ENCODE measurements around the gene IL2RG. TPM values are rescaled to one million over a fixed set of nuclear protein-coding genes. Genes with fewer than 3 reads are reported as not detected.

The IL2RG gene
- total and polyA plus RNA-seq, 2 experiments from 2014 or later, result 0.53 TPM; not detected in 1

DNA sequence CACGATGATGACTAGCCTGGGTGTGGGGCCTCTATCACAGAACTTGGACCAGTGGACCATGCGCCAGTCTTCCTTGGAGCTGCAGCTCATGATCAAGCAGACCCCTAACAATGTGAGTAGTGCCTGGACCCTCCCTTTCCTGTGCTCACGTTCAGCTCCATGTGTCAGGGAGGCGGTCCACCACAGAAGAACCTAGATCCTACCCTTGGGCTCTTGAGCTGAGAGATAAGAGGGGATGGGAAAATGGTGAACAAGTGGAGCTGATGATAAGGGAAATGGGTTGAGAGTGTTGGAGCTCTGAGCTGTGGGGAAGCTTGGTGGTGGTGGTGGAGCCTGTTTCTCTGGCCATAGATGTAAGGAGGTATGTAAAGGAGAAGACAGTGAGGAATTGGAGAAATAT lies 20.1 kb upstream of the IL2RG start:
- Histone ChIP-seq H3K36me3 (ENCODE audit: low read depth) (peaks cover 3% of the 10 kb centered on the region; the same call in 1 of the 2 replicates), H2AFZ (no peak overlapping the region), H3K9me2 (ENCODE audit: insufficient read depth) (no peaks in the 10 kb centered on the region), H3K9me3 (ENCODE audit: low read depth) (no peaks in the 10 kb centered on the region), H3K4me3 (no peak overlapping the region), H3K4me2 (ENCODE audit: unreplicated experiment) (no peak overlapping the region), H3K27me3 (replicated peaks; ENCODE audit: insufficient read depth) (no peaks in the 10 kb centered on the region), H3F3A (ENCODE audit: insufficient read depth) (no peaks in the 10 kb centered on the region), H3K79me2 (ENCODE audit: insufficient read depth) (no peaks in the 10 kb centered on the region), H3K27ac (no peak overlapping the region), H3K9ac (no peak overlapping the region), H4K20me1 (ENCODE audit: insufficient read depth) (no peaks in the 10 kb centered on the region), H3K4me1 (ENCODE audit: insufficient read depth) (no peaks in the 10 kb centered on the region)
- 80 to 100% methylated on average over 2 to 4 of the region's 4 CpGs for WGBS, 2 experiments (ENCODE audit: low coverage in 1 of 2, low lambda C conversion rate in 2 of 2, missing lambda C conversion rate in 2 of 2)
- no peak for TF ChIP-seq EZH2 (IDR thresholded peaks at IDR 0.05; ENCODE audit: insufficient read depth, poor library complexity, severe bottlenecking)
- in situ Hi-C loops (cut with MboI), result no loop called here
- no peak for DNase-seq

GRCh38 chrX:71128915-71129765 lies 17.8 kb upstream of the IL2RG start:
- no peak overlapping the region; the same call in 1 of the 2 replicates for H3K9ac ChIP-seq
- no peak overlapping the region for H3K4me2 ChIP-seq (ENCODE audit: unreplicated experiment)
- peaks cover 3% of the 10 kb centered on the region; the same call in 1 of the 2 replicates for H3K36me3 ChIP-seq (ENCODE audit: low read depth)
- in situ Hi-C loops (cut with MboI), result no loop called here
- H3K4me1 ChIP-seq (ENCODE audit: insufficient read depth), result no peaks in the 10 kb centered on the region
- no peaks in the 10 kb centered on the region for H3K9me3 ChIP-seq (ENCODE audit: low read depth)
- H3F3A ChIP-seq (ENCODE audit: insufficient read depth), result no peaks in the 10 kb centered on the region
- DNase-seq, result peak; percentile 46
- no peak overlapping the region for H3K4me3 ChIP-seq
- H2AFZ ChIP-seq, result no peak overlapping the region
- no peaks in the 10 kb centered on the region for H3K79me2 ChIP-seq (ENCODE audit: insufficient read depth)
- peak overlapping the region; percentile 27; the same call in 1 of the 2 replicates for H3K27ac ChIP-seq
- no peaks in the 10 kb centered on the region for H3K27me3 ChIP-seq (replicated peaks; ENCODE audit: insufficient read depth)
- no peaks in the 10 kb centered on the region for H3K9me2 ChIP-seq (ENCODE audit: insufficient read depth)
- TF ChIP-seq EZH2 (IDR thresholded peaks at IDR 0.05; ENCODE audit: insufficient read depth, poor library complexity, severe bottlenecking) (no peak), EZH2phosphoT487 (IDR thresholded peaks at IDR 0.05; ENCODE audit: insufficient read depth, low read depth) (no peak)
- 49% methylated on average over 17 to 18 of the region's 18 CpGs for WGBS, 2 experiments (ENCODE audit: low coverage in 1 of 2, low lambda C conversion rate in 2 of 2, missing lambda C conversion rate in 2 of 2)
- no peaks in the 10 kb centered on the region for H4K20me1 ChIP-seq (ENCODE audit: insufficient read depth)

DNA sequence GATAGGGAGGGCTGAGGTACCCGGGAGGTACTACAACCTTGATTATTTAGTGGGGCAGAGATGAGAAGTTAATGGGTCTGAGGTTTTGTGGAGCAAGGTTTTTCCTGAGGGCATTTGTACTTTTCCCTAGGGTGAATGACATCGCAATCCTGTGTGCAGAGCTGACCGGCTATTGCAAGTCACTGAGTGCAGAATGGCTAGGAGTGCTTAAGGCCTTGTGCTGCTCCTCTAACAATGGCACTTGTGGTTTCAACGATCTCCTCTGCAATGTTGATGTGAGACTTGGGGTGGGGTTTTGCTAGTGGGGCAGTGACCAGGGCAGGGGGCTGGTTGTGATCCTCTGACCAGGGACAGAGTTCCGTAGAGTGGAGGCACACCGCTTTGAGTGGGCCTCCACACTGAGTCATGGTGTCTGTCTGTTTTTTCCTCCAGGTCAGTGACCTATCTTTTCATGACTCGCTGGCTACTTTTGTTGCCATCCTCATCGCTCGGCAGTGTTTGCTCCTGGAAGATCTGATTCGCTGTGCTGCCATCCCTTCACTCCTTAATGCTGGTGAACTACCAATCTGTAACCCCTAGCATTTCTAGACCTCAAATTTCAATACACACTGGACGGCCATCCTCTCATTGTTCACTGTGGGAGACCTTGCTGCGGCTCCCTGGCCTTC lies 16.9 kb upstream of the IL2RG start:
- H3F3A ChIP-seq (ENCODE audit: insufficient read depth), result no peaks in the 10 kb centered on the region
- peaks cover 3% of the 10 kb centered on the region; the same call in 1 of the 2 replicates for H3K36me3 ChIP-seq (ENCODE audit: low read depth)
- H3K9me2 ChIP-seq (ENCODE audit: insufficient read depth), result no peaks in the 10 kb centered on the region
- no peaks in the 10 kb centered on the region for H3K4me1 ChIP-seq (ENCODE audit: insufficient read depth)
- in situ Hi-C loops (cut with MboI), result no loop called here
- no peaks in the 10 kb centered on the region for H3K27me3 ChIP-seq (replicated peaks; ENCODE audit: insufficient read depth)
- H3K4me2 ChIP-seq (ENCODE audit: unreplicated experiment), result no peak overlapping the region
- no peaks in the 10 kb centered on the region for H3K9me3 ChIP-seq (ENCODE audit: low read depth)
- peak overlapping the region; percentile 27; the same call in 1 of the 2 replicates for H3K27ac ChIP-seq
- WGBS, 2 experiments (ENCODE audit: low coverage in 1 of 2, low lambda C conversion rate in 2 of 2, missing lambda C conversion rate in 2 of 2), result 70 to 72% methylated on average over 10 to 11 of the region's 12 CpGs
- H2AFZ ChIP-seq, result no peak overlapping the region
- DNase-seq, result peak; percentile 61
- TF ChIP-seq EZH2 (IDR thresholded peaks at IDR 0.05; ENCODE audit: insufficient read depth, poor library complexity, severe bottlenecking) (no peak), EZH2phosphoT487 (IDR thresholded peaks at IDR 0.05; ENCODE audit: insufficient read depth, low read depth) (no peak)
- no peaks in the 10 kb centered on the region for H4K20me1 ChIP-seq (ENCODE audit: insufficient read depth)
- H3K9ac ChIP-seq, result no peak overlapping the region; the same call in 1 of the 2 replicates
- H3K79me2 ChIP-seq (ENCODE audit: insufficient read depth), result no peaks in the 10 kb centered on the region
- no peak overlapping the region for H3K4me3 ChIP-seq

- Histone ChIP-seq H3F3A (ENCODE audit: insufficient read depth) (no peaks in the 10 kb centered on the region), H3K9me2 (ENCODE audit: insufficient read depth) (no peaks in the 10 kb centered on the region), H3K9me3 (ENCODE audit: low read depth) (no peaks in the 10 kb centered on the region), H3K79me2 (ENCODE audit: insufficient read depth) (peaks cover 12% of the 10 kb centered on the region; the same call in 1 of the 2 replicates), H3K4me2 (ENCODE audit: unreplicated experiment) (peak overlapping the region; percentile 83), H3K4me3 (peak overlapping the region; percentile 93), H3K9ac (peak overlapping the region; percentile 96), H3K36me3 (ENCODE audit: low read depth) (no peaks in the 10 kb centered on the region; the same call in 1 of the 2 replicates), H4K20me1 (ENCODE audit: insufficient read depth) (no peaks in the 10 kb centered on the region), H3K27me3 (replicated peaks; ENCODE audit: insufficient read depth) (no peaks in the 10 kb centered on the region), H2AFZ (peak overlapping the region; percentile 99), H3K4me1 (ENCODE audit: insufficient read depth) (no peaks in the 10 kb centered on the region), H3K27ac (peak overlapping the region; percentile 75; the same call in 1 of the 2 replicates)
- TF ChIP-seq EZH2phosphoT487 (IDR thresholded peaks at IDR 0.05; ENCODE audit: insufficient read depth, low read depth) (no peak), EZH2 (IDR thresholded peaks at IDR 0.05; ENCODE audit: insufficient read depth, poor library complexity, severe bottlenecking) (no peak)
- in situ Hi-C loops (cut with MboI), result no loop called here
- peak; percentile 19 for DNase-seq
- 2 to 3% methylated on average over 6 to 11 of the region's 17 CpGs for whole genome bisulfite sequencing, 2 experiments (ENCODE audit: low coverage in 1 of 2, low lambda C conversion rate in 2 of 2, missing lambda C conversion rate in 2 of 2)
Measured at GRCh38 chrX:71118985-71119535, 7.7 kb upstream of the IL2RG start.
